ENCODE measurements around the gene ZNF134.

ZNF134 gene

DNA sequence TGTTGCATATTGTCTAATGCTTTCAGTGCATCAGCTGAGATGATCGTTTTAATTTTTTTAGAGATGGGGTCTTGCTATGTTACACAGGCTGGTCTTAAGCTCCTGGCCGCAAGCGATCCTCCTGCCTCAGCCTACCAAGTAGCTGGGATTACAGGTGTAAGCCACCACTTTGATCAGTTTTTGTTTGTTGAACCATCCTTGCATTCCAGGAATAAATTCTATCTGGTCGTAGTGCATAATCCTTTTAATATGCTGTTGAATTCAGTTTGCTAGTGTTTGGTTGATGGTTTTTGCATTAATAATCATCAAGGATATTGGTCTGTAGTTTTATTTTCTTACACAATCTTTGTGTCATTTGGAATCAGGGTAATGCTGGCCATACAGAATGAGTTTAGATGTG is 23.3 kb downstream of the ZNF134 start:
- DNase-seq (ENCODE audit: low read depth in 2 of 2) = no peak

DNA sequence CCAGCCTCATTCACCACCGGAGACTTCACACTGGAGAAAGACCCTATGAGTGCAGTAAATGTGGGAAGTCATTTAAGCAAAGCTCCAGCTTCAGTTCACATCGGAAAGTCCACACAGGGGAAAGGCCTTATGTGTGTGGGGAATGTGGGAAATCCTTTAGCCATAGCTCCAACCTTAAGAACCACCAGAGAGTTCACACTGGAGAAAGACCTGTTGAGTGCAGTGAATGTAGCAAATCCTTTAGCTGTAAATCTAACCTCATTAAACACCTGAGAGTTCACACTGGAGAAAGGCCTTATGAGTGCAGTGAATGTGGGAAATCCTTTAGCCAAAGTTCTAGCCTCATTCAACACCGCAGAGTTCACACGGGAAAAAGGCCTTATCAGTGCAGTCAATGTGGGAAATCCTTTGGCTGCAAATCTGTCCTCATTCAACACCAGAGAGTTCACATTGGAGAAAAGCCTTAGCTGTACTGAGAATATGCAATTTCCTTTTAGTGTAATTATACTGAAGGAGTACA is 27.7 kb downstream of the ZNF134 start:
- no peak for DNase-seq (ENCODE audit: low read depth in 2 of 2)

DNA sequence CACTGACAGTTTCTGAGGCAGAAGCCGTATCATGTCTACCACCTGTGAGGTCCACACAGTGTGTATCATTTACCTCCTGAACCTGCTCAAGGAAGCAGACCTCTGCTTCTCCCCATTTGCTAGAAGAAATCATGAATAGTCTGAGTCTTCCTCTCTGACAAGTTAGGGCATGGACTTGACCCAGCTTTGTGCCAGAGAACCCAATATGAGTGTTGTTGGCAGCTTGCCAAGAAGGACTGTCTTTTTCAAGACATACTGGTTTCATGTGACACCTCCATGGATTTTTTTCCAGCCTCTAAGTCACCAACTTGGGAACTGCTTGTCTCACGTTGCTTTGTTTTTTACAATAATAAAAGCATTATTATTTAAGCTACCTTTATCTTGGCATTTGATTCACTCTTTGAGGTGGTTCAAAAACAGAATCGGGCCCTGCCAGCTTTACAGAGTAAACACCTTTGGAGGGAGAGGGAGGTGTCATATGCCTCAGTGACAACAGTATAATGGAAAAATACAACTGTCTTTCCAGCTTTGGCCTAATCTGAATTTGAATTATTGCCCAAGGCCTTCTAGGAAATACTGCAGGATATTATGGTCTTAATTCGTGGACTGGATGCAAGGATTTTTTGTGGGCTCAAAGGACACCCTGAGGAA is 28.5 kb downstream of the ZNF134 start:
- no peak for DNase-seq (ENCODE audit: low read depth in 2 of 2)

DNA sequence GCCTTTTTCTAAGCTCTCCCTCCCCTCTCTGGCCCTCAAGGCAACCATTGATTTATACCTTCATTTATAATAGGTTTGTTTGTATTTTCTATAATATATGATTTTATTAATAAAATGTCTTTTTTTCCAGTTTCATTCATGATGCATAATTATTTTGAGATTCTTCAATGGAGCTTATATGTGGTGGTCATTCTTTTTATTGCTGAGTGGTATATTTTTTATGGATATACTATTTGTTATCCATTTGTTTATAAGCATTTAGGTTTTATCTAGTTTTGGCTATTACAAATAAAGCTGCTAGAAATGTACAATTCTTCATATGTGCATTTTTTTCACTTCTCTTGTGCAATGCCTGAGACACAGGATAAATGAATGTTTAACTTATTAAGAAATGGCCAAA is 29.7 kb downstream of the ZNF134 start:
- no peak for DNase-seq (ENCODE audit: low read depth in 2 of 2)

DNA sequence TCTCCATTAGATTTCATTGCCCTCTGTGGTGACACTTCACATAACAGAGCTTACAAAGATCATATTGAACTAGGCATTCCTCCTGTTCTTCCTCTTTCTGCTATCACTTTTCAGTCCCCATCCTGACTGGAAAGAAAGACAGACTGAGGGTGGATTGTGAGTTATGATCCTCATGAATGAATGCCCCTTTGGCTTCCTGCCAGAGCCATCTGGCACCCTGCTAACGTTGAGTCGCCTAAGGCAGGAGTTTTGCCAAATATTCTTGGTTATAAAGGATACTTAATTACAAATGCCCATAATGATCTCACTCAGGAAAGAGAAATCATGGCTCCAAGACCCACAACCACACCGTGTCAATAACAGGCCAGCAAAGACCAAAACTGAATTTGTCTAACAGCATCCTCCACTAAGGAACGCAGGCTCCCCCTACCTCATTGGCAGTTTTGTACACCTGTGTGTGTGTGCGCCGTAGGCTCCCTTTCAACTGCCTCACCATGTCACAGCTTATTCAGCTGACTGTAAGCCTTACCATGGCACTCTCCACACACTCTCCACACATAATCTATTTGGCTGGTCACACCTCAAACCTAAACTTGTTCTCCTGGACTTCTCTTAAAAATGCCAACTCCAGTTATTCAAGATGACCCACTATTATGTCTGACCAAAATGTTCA is 34.4 kb downstream of the ZNF134 start:
- no peak for DNase-seq (ENCODE audit: low read depth in 2 of 2)

DNA sequence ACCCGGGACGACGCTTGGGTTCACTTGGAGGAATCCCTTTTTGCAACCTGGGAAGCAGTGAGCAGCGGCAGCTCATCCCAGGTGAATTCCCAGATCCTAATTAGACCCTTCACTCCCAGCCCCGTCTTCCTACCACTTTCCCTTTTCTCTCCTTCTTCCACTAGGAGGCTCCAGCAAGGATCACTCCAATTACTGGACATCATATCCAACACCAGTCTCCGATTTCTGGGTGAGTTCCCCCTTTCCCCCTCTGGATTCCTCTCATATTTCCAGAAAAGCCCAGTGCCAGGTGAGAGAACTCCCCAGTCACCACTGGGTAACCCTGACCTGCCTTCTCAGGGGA is 37.6 kb downstream of the ZNF134 start:
- DNase-seq (ENCODE audit: low read depth in 2 of 2) = no peak

DNA sequence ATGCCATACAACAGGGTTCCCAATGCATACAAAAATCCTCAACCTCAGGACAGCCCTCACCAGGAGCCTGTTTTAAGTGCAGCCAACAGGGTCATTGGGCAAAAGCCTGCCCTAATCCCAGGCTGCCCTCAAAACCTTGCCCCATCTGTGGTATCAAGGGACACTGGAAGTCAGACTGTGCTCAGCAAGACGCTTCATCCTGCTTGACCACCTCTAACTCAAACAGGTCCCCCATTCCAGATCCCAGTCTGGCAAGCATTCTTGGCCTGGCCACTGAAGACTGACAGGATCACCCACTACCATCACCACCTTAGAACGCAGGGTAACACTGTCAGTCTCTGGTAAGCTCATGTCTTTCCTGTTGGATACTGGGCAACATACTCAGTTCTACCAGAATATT is 39.6 kb downstream of the ZNF134 start:
- no peak for DNase-seq (ENCODE audit: low read depth in 2 of 2)

DNA sequence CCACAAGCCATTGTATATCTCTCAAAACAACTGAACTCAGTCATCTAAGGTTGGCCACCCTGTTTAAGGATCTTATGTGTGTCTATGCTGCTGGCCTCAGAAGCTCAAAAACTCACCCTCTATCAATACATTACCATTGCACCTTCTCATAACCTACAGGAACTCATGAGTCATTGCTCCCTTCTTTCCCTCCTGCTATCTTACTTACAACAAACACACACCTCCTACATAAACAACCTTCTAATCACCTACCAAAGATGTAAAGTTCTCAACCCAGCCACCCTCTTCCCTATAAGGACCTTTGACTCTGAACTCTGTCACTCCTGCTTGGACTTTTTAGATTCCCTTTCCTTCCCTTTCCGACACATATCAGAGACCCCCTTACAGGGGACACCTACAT is 41.4 kb downstream of the ZNF134 start:
- DNase-seq (ENCODE audit: low read depth in 2 of 2) = no peak

DNA sequence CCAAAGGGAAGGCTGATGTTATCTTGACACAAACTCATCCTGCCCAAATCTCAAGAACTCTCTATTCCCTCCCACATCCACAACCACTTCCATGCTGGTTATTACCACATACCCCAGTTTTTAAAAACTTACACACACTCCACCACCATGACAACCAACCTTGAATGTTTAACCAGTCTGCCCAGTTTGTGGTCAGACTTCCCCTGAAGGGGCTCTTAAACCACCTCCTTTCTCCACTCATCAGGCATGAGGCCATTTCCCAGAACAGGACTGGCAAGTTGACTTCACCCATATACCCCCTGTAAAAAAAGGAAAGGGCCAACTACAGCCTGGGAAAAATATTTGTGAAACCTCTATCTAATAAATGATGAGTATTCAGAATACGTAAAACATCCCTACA is 42.3 kb downstream of the ZNF134 start:
- no peak for DNase-seq (ENCODE audit: low read depth in 2 of 2)

DNA sequence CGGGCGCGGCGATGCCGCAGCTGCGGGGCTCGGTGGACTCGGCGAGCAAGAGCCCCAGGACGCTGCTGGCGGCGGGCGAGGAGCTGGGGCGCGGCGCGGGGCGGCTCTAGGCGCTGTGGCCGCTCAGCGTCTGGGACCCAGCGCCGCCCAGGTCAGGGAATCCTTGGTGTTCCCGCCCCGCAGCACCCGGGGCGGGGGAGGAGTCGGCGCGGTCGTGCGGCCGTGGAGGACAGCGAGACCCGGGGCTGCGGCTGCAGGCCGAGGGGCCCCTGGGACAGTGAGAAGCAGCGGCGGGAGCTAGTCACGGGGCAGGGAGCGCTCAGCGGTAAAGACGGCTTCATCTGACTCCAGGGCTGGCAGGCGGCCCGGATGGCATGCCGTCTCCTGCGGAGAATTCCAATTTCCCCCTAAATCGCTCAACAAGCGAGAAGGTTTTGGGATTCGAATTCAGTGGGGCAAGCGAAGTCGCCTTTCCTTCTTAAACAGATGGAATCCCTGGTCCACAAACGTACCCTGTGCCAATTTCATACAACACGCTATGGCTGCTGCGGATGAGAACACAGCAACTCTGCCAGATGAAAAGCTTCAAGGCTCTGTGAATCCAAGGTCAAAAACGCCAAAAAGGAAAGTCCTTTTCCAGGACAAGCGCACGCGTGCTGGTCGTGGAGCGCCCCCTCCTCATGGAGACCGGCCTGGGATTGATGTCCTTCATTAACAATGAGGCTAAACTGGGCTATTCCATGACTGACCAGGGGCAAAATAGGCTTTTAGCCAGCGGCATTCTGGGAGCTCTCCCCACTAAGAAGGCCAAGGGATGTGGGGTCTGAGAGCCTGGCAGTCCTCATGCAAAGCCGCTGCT is 50.5 kb downstream of the ZNF134 start:
- no peak for DNase-seq (ENCODE audit: low read depth in 2 of 2)

DNA sequence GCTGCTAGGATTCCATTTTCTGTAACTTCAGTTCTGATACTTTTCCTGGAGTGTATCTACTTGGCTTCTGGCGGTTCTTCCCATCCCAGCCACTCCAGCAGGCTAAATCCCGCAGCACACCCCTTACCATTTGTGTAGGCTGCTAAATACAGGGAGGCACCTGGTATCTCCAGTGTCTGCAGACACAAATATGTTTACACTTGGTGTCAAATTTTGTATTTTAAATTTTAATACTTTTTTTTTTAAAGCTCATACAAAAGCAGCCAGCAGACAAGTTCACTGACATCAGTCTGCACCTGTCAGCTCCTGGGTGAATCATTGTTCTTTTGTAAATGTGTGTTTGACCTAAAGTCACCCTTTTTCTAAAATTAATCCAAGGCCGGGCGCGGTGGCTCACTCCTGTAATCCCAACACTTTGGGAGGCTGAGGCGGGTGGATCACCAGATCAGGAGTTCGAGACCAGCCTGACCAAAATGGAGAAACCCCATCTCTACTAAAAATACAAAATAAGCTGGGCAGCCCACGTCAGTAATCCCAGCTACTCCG is 51.3 kb downstream of the ZNF134 start:
- DNase-seq (ENCODE audit: low read depth in 2 of 2) = no peak

DNA sequence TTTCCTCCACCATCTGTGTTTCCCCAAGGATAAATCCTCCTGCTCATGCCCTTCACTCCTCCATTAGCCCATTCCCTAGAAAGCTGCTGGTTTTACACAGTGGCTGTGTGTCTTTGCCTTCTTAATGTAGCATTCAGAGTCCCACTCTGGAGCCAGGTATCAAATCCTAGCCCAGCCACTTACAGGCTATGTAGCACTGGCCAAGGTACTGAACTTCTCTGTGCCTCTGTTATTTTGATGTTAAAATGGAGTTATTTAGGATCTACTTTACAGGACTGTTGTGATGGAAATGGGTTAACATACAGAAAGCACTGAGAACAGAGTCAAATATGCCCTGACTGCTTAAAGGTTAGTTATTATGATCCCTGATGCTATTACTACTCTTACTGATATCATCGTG is 53.2 kb downstream of the ZNF134 start:
- no peak for DNase-seq (ENCODE audit: low read depth in 2 of 2)

DNA sequence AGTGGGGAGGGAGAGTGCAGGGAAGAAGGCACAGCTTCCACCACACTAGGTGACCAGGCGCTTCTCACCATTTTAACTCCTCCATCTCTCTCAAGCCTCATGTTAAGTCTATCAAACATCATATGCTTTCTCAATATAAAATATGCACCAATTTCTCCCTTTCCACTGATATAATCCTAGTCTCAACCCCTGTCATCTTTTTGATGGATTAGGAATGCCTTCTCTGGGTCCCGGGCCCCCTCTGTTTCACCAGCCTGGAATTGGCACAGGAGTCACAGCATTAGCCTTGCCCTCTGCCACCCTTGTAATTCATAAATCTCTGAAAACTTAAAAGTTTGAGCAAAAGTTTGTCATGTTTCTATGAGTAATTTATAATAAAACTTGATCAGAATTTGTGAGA is 54.6 kb downstream of the ZNF134 start, which contains the start of gene ZSCAN4:
ZSCAN4 (plus strand) TSS at position 301 of the 400 bp plus-strand sequence. CDS start 7,211 bp downstream, outside the sequence.
- DNase-seq (ENCODE audit: low read depth in 2 of 2) = no peak

DNA sequence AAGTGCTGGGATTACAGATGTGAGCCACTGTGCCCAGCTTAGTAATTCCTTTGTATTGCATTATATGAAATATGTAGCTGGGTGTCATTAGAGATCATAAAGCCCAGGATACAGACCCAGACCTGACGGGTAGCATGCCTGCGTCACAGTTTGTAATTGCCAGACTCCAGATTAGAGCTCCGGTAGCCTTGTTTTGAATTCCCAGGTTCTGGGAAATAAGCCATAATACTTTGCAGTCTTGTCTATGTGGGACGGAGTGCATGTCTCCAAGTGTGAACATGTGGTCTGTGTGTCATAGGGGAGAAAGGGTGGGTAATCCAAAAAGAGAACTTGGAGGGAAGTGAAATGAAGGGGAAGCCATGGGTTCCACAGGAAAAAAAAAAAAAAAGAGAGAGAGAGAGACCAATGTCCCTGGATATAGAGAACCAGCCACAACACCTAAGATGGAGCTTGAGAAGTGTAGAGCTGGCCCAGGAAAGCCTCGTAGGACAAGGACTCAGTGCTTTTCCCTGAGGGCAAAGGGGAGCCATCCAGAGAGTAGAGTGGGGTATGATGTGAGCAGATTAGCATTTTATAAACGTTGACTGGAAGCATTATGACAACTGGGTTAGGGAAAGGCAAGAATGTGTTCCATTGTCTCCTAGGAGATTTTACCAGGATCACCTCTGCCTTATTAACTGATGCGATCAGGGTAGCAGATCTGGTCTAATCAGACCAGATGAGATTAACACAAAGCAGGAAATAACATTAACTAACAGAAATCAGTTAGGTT is 57.3 kb downstream of the ZNF134 start:
- DNase-seq (ENCODE audit: low read depth in 2 of 2) = no peak

DNA sequence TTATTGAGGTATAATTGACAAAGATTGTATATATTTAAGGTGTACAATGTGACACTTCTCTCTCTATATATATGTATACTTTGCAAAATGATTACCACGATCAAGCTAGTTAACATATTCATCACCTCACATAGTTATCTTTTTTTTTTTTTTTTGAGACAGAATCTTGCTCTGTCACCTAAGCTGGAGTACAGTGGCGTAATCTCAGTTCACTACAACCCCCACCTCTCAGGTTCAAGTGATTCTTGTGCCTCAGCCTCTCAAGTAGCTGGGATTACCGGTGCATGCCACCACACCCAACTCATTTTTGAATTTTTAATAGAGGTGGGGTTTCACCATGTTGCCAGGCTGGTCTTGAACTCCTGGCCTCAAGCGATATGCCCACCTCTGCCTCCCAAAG is 58.4 kb downstream of the ZNF134 start:
- no peak for DNase-seq (ENCODE audit: low read depth in 2 of 2)

Measured in stimulated activated CD8-positive, alpha-beta memory T cell treated with anti-CD3 and anti-CD28 coated beads, Interleukin-2, amount 100 ng/mL, for 48 hours (primary cell).